B cell (primary cell): ENCODE data around the gene B4GALNT4.

ENCODE experiments used
- CTCF ChIP-seq: fragments of 200-600 bp; IDR thresholded peaks from one replicate; pipeline ENCODE4 v1.8.0; 2022; ENCODE audit warnings: antibody characterized with exemption, mild to moderate bottlenecking
- EZH2 ChIP-seq: IDR thresholded peaks from 2 replicates; pipeline ENCODE4 v1.6.1; 2012; ENCODE audit warnings: borderline replicate concordance, low read depth, mild to moderate bottlenecking, moderate library complexity, low read length; ENCODE audit not compliant: insufficient read depth, poor library complexity, severe bottlenecking

GRCh38 chr11:405323-405953 is 36.1 kb downstream of the B4GALNT4 start:
- TF ChIP-seq CTCF (no peak), EZH2 (no peak)
